GM19025 (cell line): ENCODE results near the gene TSNAXIP1.
A peak's percentile ranks its signal among the peaks of the same experiment; 100 is the strongest.
"Not testable (repeated sequence)": the region's sequence is repeated elsewhere in the genome, so short reads cannot be mapped to it uniquely, and the experiment has no call there.

ENCODE experiments used
- ATAC-seq: cut with Tn5 transposase; IDR thresholded peaks from one replicate; pipeline ENCODE4 v1.9.1; 2021; ENCODE audit warnings: mild to moderate bottlenecking, low read depth, moderate library complexity; ENCODE audit not compliant: unreplicated experiment

TSNAXIP1 gene

DNA sequence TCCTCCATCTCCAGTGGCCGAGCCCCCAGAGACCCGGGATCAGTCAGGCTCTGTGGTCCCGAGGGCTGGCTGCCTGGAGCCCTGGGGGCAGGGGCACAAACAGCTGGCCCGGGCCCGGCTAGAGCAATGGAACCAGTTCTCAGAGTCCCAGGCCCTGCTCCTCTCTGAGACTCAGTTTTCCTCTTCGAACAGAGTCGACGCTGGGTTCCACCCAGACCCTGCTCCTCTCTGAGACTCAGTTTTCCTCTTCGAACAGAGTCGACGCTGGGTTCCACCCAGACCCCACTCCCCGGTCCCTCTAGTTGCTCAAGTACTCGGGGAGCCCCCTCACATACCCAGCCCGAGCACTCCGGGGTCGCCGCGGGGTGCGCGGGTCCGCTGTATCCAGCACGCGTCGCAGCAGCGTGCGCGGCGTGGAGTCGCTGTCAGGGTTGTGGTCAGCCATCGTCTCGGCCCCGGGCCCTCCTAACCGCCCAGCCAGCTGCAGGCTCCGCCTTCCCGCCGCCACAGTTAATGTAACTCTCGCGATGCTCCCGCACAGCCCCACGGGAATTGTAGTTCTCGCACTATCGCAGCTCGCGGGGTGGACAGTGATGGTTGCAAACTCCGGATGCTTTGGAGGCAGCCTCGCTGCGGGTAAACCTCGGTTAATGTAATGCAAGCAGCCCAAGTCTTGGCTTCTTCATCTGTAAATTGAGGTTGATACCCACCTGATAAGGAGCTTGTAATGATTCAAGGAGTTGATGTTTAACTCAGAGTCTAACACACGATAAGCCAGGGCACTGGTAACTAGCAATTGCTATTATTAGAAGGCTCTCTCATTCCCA, 26.9 kb downstream of the TSNAXIP1 start:
- peak; percentile 99 for ATAC-seq

DNA sequence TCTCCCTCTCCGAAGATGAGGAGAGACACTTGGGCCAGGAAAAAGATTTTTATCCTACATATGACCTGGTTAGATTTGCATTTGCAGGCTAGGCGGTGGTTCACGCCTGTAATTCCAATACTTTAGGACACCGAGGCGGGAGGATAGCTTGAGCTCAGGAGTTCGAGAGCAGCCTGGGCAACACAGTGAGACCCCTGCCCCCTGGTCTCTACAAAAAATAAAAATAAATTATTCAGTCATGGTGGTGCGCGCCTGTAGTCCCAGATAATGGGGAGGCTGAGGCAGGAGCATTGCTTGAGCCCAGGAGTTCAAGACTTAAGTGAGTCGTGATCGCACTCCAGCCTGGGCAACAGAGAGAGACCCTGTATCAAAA, 27.5 kb downstream of the TSNAXIP1 start:
- no peak for ATAC-seq

DNA sequence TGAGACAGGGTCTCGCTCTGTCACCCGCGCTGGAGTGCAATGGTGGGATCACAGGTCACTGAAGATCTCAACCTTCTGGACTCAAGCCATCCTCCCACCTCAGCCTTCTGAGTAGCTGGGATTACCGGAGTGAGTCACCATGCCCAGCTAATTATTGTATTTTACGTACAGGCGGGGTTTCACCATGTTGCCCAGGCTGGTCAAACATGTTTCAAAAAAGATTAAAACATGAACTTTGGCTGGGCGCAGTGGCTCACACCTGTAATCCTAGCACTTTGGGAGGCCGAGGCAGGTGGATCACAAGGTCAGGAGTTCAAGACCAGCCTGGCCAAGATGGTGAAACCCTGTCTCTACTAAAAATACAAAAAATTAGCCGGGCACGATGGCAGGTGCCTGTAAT, 30.5 kb downstream of the TSNAXIP1 start:
- not testable (repeated sequence) for ATAC-seq

DNA sequence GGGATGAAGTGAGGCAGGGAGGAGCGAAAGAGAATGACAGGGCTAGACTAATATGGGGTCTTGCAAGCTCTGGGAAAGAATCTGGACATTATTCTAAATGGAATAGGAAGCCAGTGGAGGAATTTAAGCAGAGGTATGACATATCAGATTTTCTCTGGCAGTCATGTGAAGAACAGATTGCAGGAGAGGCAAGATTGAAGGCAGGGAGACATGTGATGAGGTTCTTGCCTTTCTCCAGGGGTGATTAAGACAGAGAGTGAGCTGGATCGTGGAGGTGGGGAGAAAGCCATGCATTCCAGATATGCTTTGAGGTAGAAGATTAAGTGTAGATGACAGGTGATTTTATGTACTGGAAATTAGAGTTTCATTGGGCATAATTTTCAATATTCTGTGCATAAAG, 31.1 kb downstream of the TSNAXIP1 start:
- no peak for ATAC-seq

DNA sequence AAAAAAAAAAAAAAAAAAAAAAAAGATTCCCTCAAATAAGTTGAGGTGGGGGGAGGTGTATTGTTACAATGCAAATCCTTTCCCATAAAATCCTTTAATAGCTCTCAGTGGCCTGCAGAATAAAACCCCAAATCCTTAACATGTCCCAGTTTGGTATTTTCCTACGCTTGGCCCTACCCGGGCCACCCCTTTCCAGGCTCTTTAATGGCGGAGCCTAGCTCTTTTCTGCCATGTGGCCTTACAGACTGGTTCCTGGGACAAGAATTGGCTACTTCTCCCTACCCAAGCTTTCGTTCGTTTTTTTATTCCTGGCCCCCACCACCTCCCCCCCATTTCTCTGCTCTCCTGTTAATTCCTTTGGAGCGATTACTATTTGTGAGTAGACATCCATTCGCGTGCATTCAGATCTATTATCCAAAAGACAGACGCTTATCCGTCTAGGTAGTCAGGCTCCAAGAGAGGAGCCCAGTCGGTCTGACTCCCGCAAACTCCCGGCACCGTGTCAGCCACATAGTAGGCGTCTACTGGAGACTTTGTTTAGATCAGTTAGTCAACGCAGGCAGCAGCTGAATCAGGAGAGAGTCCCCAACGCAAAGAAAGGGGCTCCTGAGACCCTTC, 34.6 kb downstream of the TSNAXIP1 start:
- no peak for ATAC-seq

DNA sequence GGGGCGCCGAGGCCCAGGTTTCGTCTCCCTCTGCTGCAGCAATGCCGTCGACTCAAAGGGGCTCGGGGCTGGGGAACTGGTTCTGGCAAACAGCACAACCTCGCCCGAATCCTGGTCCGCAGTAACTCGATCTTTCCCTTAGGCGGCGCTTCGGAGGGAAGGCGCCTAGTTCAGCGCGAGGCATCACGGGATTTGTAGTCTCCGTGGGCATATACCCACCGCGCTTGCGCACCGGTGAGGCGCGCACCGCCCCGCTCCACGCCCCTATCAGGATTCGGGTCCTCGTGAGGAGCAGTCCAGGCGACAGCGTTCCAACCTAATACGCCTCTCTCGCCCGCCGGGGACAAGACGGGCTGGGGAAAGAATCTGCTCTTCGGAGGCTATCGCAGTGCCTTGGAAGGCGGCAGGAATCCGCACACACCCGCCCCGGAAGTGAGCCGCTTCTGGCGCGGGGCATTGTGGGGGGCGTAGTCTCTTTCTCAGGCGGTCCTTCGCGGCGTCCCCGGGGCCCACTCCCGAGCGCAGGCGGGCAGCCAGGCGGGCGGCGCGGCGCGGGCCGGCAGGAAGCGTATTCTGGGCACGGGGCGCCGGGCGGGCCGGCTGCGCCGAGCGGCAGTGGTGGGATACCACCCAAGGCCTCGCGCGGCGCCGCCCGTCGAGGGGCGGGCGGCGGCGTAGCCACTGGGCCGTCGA, 35.3 kb downstream of the TSNAXIP1 start, which contains the start of gene THAP11:
TSS of gene THAP11 (plus strand) at position 505 of the 693 bp plus-strand sequence. CDS start 235 bp downstream, outside the sequence.
- peak; percentile 37 for ATAC-seq

DNA sequence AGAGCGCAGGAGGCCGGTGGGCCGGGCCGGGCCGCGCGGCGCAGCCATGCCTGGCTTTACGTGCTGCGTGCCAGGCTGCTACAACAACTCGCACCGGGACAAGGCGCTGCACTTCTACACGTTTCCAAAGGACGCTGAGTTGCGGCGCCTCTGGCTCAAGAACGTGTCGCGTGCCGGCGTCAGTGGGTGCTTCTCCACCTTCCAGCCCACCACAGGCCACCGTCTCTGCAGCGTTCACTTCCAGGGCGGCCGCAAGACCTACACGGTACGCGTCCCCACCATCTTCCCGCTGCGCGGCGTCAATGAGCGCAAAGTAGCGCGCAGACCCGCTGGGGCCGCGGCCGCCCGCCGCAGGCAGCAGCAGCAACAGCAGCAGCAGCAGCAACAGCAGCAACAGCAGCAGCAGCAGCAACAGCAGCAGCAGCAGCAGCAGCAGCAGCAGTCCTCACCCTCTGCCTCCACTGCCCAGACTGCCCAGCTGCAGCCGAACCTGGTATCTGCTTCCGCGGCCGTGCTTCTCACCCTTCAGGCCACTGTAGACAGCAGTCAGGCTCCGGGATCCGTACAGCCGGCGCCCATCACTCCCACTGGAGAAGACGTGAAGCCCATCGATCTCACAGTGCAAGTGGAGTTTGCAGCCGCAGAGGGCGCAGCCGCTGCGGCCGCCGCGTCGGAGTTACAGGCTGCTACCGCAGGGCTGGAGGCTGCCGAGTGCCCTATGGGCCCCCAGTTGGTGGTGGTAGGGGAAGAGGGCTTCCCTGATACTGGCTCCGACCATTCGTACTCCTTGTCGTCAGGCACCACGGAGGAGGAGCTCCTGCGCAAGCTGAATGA, 36.0 kb downstream of the TSNAXIP1 start:
- peak; percentile 7 for ATAC-seq

DNA sequence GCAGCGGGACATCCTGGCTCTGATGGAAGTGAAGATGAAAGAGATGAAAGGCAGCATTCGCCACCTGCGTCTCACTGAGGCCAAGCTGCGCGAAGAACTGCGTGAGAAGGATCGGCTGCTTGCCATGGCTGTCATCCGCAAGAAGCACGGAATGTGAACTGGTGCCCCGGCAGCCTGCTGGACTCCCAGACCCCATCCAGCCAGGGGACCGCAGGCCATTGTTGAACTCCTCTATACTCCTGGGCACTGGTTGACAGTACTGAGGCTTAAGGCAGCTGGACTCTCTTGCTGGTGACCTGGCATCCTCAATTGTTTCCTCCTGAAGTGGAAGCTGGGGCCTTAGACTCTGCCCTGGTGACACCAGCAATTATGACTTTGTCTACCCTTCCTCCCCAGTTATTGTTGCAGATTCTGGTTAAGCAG, 36.7 kb downstream of the TSNAXIP1 start:
- ATAC-seq, result no peak

DNA sequence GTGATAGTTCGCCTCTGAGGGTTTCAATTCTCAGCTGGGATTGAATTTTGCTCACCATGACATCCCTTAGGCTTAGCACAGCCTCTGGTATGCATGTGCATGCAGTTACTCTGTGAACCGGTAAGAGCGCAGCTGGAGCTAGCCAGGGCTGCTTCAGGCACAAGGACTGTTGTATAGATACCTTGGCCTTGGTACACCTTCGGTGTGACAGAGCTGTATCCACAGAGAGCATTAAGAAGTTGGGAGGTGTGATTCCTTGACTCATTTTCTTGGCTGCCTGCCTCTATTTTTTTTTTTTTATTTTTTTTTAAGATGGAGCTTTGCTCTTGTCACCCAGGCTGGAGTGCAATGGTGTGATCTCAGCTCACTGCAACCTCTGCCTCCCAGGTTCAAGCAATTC, 37.8 kb downstream of the TSNAXIP1 start:
- no peak for ATAC-seq

DNA sequence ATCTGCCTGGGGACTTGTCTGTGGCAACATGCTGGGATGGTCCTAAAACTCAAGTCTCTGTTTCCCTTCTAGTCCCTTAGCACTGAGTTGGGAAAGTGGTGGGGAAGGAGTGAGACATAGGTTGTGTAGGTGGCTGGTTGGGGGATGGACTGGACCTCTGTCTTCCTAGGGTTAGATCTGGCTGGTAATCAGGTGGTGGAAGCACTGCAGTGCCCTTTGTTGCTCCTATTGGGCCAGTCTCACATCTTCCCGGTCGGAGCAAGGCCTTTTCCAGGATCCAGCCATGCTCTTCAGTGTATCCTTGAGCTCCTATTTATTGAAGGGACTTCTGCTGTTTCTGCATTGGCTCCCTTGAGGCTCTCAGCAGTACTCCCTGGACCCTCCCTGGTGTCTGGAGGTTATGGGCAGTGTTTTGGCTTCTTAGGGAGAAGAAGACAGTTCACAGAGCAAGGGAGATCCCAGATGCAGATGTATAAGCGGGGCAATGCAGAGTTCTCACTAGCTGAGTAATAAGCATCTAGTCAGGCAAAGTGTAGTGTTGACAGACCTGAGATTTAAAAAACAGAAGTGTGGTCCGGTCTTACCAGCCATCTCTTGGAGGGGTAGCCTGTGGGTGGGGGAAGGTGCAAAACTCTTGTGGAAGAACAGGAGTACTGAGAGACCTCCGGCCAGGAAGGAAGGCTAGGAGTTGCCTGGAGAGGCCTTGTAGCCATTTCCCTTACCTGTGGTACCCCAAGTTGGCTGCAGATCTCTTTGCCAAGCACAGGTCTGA, 38.8 kb downstream of the TSNAXIP1 start:
- no peak for ATAC-seq

DNA sequence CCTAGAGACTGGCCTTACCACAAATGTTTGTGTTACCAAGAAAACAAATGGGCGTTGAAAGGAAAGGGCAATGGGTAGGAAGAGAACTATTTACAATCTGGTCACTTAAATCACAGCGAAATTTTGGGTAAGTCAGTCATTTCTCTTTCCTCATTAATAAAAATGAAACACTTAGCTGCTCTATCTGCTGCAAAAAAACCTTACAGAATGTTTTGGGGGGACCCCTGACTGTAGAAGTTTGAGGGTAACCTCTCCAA, 39.3 kb downstream of the TSNAXIP1 start:
- ATAC-seq, result no peak

DNA sequence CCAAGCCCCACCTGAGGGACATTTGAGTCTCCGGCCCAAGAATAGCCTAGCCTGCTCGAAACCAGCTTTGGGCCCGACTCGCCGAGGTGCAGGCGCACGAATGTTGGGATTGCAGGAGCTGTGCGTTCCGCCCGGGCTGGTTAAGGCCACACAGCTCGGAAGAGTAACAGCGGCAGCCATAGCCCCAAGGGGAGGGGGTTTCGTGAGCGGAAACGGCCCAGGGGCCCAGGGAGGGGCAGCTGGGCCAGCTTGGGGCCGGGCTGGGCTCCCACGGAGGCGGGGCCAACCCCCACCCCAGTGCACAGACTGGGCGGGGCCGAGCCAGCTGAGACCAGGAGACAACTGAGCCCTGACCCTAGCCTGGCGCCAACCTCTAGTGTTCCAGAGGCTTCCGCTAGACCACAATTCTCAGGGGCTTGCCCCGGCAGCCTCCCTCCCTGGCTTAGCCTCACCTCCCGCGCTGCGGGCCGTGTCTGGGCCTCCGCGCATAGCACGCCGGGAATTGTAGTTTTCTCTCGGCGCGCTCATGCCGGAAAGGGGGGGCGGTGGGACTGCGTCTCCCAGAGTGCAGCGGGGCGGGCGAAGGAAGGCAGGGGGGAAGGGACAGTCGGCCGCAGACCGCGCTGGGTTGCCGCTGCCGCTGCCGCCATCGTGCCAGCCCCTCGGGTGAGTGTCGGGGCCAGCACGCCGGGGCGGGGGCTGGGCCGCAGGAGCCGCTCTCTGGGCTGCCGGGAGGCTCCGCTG, 39.8 kb downstream of the TSNAXIP1 start, which contains the start of gene NUTF2:
TSS of gene NUTF2 (plus strand) at position 614 of the 744 bp plus-strand sequence. CDS start 18,198 bp downstream, outside the sequence.
- peak; percentile 62 for ATAC-seq

DNA sequence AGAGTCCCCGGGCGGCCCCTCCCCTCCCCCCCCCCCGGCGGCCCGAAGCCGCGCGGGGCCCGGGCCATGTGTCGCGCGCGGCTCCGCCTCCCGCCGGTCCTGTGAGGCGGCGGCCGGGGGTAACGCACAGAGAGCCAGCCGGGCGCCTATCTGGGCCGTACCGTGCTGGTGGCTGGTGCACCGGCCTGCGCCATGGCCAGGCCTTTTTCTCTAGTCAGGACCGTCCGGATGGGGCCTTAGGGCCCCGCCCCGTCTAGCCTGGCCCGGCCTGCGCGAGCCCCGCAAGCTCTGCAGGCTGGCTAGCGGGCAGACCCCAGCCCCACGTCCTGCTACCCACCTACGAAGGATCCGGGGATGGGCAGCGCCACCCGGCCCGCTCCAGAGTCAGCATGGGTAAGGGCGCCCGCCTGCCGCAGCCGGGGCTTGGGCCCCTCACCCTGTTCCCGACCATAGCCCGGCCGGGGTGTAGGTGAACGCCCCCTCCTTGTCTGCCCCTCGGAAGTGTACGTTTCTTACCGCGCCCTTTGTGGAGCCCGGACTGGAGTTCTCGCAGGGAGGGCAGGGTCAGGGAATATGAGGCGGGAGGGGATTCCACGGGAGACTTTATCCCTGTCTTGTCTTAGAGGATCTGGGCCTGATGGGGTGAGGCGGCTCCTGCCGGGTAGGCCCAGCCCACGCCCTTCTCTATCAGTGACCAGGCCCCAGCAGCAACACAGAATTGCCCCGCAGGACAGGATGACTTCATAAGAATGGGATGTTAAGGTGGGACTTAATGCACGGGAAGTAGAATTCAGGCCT, 40.6 kb downstream of the TSNAXIP1 start, which contains the start of gene CENPT:
TSS of gene CENPT (minus strand) at position 630 of the 798 bp plus-strand sequence. CDS start 13,834 bp downstream, outside the sequence.
- peak; percentile 34 for ATAC-seq

DNA sequence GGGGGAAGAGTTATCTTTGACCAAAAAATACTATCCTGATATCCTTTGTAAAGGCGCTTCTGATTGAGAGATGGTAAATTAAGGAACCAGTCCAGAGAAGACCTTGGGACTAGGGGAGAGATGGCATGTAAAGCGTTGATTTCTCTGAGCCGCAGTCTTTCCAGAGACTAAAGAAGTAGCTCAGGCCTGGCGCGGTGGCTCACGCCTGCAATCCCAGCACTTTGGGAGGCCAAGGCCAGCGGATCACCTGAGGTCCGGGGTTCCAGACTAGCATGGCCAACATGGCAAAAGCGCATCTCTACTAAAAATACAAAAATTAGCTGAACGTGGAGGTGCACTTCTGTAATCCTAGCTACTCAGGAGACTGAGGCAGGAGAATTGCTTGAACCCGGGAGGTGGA, 41.4 kb downstream of the TSNAXIP1 start:
- no peak for ATAC-seq

DNA sequence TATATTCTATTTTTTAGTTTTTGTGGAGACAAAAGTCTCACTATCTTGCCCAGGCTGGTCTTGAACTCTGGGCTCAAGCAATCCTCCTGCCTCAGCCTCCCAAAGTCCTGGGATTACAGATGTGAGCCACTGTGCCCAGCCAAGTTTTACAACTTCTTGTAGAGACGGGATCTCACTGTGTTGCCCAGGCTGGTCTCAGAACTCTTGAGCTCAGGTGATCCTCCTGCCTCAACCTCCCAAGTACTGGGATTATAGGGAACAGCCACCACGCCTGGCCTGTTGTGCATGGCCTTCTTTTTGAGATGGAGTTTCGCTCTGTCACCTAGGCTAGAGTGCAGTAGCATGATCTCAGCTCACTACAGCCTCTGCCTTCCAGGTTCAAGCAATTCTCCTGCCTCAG, 47.0 kb downstream of the TSNAXIP1 start:
- ATAC-seq, result no peak

DNA sequence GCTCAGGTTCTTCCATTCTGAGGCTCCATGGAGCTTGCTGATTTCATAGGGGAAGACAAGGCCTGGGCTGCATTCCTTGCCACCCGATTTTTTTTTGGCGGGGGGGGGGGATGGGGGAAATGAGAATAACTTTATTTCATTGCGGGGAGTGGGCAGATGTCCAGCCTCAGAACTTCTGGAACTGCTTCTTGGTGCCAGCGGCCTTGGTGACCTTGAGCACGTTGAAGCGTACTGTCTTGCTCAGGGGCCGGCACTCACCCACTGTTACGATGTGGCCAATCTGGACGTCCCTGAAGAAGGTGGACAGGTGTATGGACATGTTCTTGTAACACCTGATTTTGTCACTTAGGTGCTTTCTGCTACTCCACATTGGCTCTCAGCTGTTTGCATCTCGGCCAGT, 49.1 kb downstream of the TSNAXIP1 start:
- ATAC-seq, result no peak

DNA sequence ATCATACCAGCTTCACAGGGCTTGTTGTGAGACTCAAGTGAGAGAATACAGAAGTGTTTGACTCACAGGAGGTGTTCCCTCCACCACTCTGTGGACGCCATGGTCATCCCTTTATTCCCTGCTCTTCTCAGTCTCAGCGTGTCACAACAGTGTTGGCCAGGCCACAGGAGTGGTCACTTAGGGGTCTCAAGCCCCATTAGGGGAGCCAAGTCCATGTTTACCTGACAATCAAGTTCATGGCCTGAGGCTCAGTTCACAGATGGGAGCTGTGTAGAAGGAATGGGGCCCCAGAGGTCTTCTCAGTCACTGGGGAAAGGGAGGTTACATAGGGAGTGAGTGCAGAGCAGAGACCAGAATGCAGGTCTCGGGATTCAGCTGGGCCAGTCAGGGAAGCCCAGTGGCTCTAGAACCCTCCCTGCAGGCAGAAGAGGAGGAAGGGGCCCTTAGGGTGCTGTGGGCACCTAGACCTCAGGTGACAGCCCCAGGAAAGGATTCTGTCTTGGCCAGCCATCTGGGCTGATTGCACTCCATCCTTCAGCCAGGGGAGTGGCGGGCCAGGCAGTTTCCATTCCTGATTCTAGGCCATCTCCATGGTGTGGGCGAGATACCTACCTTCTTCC, 50.3 kb downstream of the TSNAXIP1 start:
- ATAC-seq, result no peak
